H1 (cell line): ENCODE data around the gene ARV1.

ENCODE experiments used
- BRCA1 ChIP-seq: IDR thresholded peaks from 2 replicates; pipeline ENCODE4 v1.6.1; 2012; ENCODE audit warnings: low read depth, low read length, improper control_type of control experiment
- EZH2 ChIP-seq: fragments of 200-600 bp; sonication (generic); IDR thresholded peaks from 2 replicates; pipeline ENCODE4 v1.7.1; 2012; ENCODE audit warnings: low read depth, mild to moderate bottlenecking, moderate library complexity, low read length, inconsistent platforms; ENCODE audit not compliant: severe bottlenecking
- KDM5A ChIP-seq: fragments of 200-600 bp; IDR thresholded peaks from 2 replicates; pipeline ENCODE4 v1.7.1; 2012; ENCODE audit warnings: mild to moderate bottlenecking, low read length, inconsistent platforms, mixed read lengths
- PHF8 ChIP-seq: fragments of 200-600 bp; sonication (generic); conservative IDR thresholded peaks from 2 replicates; pipeline ENCODE4 v1.7.1; 2012; ENCODE audit warnings: low read depth, mild to moderate bottlenecking, inconsistent platforms, low read length, moderate library complexity
- POLR2A ChIP-seq, 2 experiments: IDR thresholded peaks; 1 replicate in 1 of 2; 2 replicates in 1 of 2; pipeline ENCODE4 v1.6.1; 2011; ENCODE audit warnings: low read depth in 2 of 2, low read length in 2 of 2, mild to moderate bottlenecking in 2 of 2; ENCODE audit errors: control extremely low read depth in 1 of 2
- RAD21 ChIP-seq, 2 experiments: IDR thresholded peaks in 1 of 2; conservative IDR thresholded peaks in 1 of 2; 2 replicates each; pipeline ENCODE4 v1.6.1; 2011; ENCODE audit warnings: low read depth in 2 of 2, low read length in 2 of 2, improper control_type of control experiment in 1 of 2, inconsistent platforms in 1 of 2, mild to moderate bottlenecking in 1 of 2, moderate library complexity in 1 of 2
- RFX5 ChIP-seq: IDR thresholded peaks from 2 replicates; pipeline ENCODE4 v1.6.1; 2011; ENCODE audit warnings: low read depth, low read length, improper control_type of control experiment, borderline replicate concordance
- TAF1 ChIP-seq: IDR thresholded peaks from 2 replicates; pipeline ENCODE4 v1.6.1; 2011; ENCODE audit warnings: mild to moderate bottlenecking, low read depth, low read length
- TEAD4 ChIP-seq: IDR thresholded peaks from 2 replicates; pipeline ENCODE4 v1.6.1; 2012; ENCODE audit warnings: low read depth, low read length, inconsistent platforms, mixed read lengths
- YY1 ChIP-seq: IDR thresholded peaks from 2 replicates; pipeline ENCODE4 v1.6.1; 2011; ENCODE audit warnings: low read depth, mild to moderate bottlenecking, low read length
- TF ChIP-seq, protein P1 (sequence below), 3 experiments: IDR thresholded peaks; 1 replicate in 2 of 3; 2 replicates in 1 of 3; pipeline versions ENCODE4 v1.5.1 to v1.6.1; 2011; ENCODE audit warnings: low read length in 3 of 3, mild to moderate bottlenecking in 3 of 3, inconsistent platforms in 2 of 3, low read depth in 1 of 3, moderate library complexity in 1 of 3; ENCODE audit not compliant: insufficient read depth in 1 of 3; ENCODE audit errors: control extremely low read depth in 1 of 3
- TF ChIP-seq, protein P2 (sequence below): IDR thresholded peaks from 2 replicates; pipeline ENCODE4 v1.6.1; 2011; ENCODE audit warnings: low read length, improper control_type of control experiment

DNA sequence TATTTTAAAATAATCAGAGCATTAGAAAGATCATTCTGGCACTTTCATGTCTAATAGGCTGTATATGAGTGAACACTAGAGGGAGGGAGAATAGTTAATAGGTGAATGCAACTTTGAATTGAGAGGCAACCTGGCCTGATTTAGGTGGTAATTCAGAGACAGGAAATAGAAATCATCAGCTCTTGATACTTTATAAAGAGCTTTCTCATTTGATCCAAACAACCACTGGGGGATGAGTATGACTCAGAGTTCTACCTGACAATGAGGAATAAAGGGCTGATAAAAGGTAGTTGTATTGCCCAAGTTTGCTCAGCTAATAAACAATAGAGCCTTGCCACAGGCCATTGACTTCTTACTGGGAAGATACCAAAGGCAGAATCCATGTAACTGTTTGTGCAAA is 66.4 kb downstream of the ARV1 start:
- TF ChIP-seq, protein P1, sequence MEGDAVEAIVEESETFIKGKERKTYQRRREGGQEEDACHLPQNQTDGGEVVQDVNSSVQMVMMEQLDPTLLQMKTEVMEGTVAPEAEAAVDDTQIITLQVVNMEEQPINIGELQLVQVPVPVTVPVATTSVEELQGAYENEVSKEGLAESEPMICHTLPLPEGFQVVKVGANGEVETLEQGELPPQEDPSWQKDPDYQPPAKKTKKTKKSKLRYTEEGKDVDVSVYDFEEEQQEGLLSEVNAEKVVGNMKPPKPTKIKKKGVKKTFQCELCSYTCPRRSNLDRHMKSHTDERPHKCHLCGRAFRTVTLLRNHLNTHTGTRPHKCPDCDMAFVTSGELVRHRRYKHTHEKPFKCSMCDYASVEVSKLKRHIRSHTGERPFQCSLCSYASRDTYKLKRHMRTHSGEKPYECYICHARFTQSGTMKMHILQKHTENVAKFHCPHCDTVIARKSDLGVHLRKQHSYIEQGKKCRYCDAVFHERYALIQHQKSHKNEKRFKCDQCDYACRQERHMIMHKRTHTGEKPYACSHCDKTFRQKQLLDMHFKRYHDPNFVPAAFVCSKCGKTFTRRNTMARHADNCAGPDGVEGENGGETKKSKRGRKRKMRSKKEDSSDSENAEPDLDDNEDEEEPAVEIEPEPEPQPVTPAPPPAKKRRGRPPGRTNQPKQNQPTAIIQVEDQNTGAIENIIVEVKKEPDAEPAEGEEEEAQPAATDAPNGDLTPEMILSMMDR (IDR thresholded peaks at IDR 0.05; ENCODE audit: control extremely low read depth in 1 of 3, insufficient read depth in 1 of 3, low read depth in 1 of 3, low read length in 3 of 3) = no peak
- TF ChIP-seq RAD21 (IDR thresholded peaks at IDR 0.05 in 1 of 2, conservative IDR thresholded peaks at IDR 0.05 in 1 of 2; ENCODE audit: low read depth in 2 of 2, low read length in 2 of 2) (no peak), POLR2A (IDR thresholded peaks at IDR 0.05; ENCODE audit: control extremely low read depth in 1 of 2, low read depth in 2 of 2, low read length in 2 of 2) (no peak), PHF8 (no peak), EZH2 (no peak), TAF1 (no peak), BRCA1 (no peak), YY1 (no peak), RFX5 (no peak), TEAD4 (no peak), KDM5A (no peak)
- TF ChIP-seq, protein P2, sequence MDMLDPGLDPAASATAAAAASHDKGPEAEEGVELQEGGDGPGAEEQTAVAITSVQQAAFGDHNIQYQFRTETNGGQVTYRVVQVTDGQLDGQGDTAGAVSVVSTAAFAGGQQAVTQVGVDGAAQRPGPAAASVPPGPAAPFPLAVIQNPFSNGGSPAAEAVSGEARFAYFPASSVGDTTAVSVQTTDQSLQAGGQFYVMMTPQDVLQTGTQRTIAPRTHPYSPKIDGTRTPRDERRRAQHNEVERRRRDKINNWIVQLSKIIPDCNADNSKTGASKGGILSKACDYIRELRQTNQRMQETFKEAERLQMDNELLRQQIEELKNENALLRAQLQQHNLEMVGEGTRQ = no peak
